Panc1 (cell line): Measurements from ENCODE around the gene OSBPL5. TPM values are rescaled to one million over a fixed set of nuclear protein-coding genes. Genes with fewer than 3 reads are reported as not detected.

Source experiments
- ATAC-seq: fragments of 200-7000 bp; cut with Tn5 transposase; 2 replicates; pipeline ENCODE4 v1.9.1; 2020; ENCODE audit warnings: mild to moderate bottlenecking, moderate library complexity
- BruUV-seq: library from RNA; stranded (reverse); fragments of 400-500 nt; replicated peaks from 2 replicates; lab custom pipeline; 2021; lab: Mats Ljungman, UMichigan
- CTCF ChIA-PET: fragments of 300-600 bp; sonication (Branson Sonifier 250); formaldehyde crosslinking; loops from one replicate; lab custom pipeline; 2022; ENCODE audit warnings: antibody characterized with exemption; lab: Charles Lee
- POLR2A ChIA-PET: fragments of 300-600 bp; sonication (Branson Sonifier 250); formaldehyde crosslinking; loops from one replicate; lab custom pipeline; 2022; ENCODE audit warnings: antibody characterized with exemption; lab: Charles Lee
- DNase-seq: peaks from one replicate; pipeline ENCODE4 v3.0.0-alpha.2; 2010; ENCODE audit warnings: low read depth, low spot score
- H3K27ac ChIP-seq: 2 replicates; pipeline ENCODE4 v1.5.1; 2011; ENCODE audit warnings: mild to moderate bottlenecking, low read length, inconsistent platforms
- H3K27me3 ChIP-seq: fragments of 200-500 bp; sonication (Bioruptor generic); 2 replicates; pipeline ENCODE4 v1.6.0; 2014; ENCODE audit warnings: low read length, inconsistent platforms; ENCODE audit not compliant: control insufficient read depth, insufficient read depth
- H3K36me3 ChIP-seq: fragments of 200-500 bp; sonication (Bioruptor generic); 2 replicates; pipeline ENCODE4 v1.5.1; 2014; ENCODE audit warnings: inconsistent platforms, mild to moderate bottlenecking, low read length, moderate library complexity; ENCODE audit not compliant: control insufficient read depth, insufficient read depth
- H3K4me1 ChIP-seq: 2 replicates; pipeline ENCODE4 v1.5.1; 2011; ENCODE audit warnings: inconsistent platforms, mild to moderate bottlenecking, low read length, moderate library complexity; ENCODE audit not compliant: control insufficient read depth, insufficient read depth
- H3K4me3 ChIP-seq, 2 experiments: 2 replicates each; pipeline ENCODE4 v1.5.1; 2011 to 2012; ENCODE audit warnings: low read depth in 2 of 2, low read length in 2 of 2, mild to moderate bottlenecking in 2 of 2, inconsistent platforms in 1 of 2, moderate library complexity in 1 of 2
- H3K9me3 ChIP-seq: fragments of 200-500 bp; sonication (Bioruptor generic); 2 replicates; pipeline ENCODE4 v1.5.1; 2014; ENCODE audit warnings: low read depth, mild to moderate bottlenecking, inconsistent platforms, low read length, moderate library complexity; ENCODE audit not compliant: control insufficient read depth, insufficient read depth
- POLR2AphosphoS5 ChIP-seq: IDR thresholded peaks from 2 replicates; pipeline ENCODE4 v1.6.1; 2012; ENCODE audit warnings: mild to moderate bottlenecking, low read depth, low read length, moderate library complexity
- REST ChIP-seq, 2 experiments: IDR thresholded peaks; 2 replicates each; pipeline ENCODE4 v1.6.1; 2011 to 2012; ENCODE audit warnings: low read depth in 2 of 2, control low read depth in 1 of 2, low read length in 1 of 2, mild to moderate bottlenecking in 1 of 2, moderate library complexity in 1 of 2; ENCODE audit not compliant: insufficient read depth in 1 of 2
- SIN3A ChIP-seq: IDR thresholded peaks from 2 replicates; pipeline ENCODE4 v1.6.1; 2012; ENCODE audit warnings: low read depth, mild to moderate bottlenecking, low read length, moderate library complexity, borderline replicate concordance; ENCODE audit not compliant: insufficient read depth
- TCF7L2 ChIP-seq: IDR thresholded peaks from 2 replicates; pipeline ENCODE4 v1.6.1; 2011; ENCODE audit warnings: mild to moderate bottlenecking, low read depth, low read length, inconsistent platforms
- in situ Hi-C: cut with HindIII; loops from 2 replicates; pipeline ENCODE4 v1.10.0; 2016; ENCODE audit warnings: low sequenced_read_pairs, low pct_unique_long_range_greater_than_20kb
- intact Hi-C: fragments of 100-400 bp; cut with micrococcal nuclease; formaldehyde crosslinking; loops from one replicate; pipeline ENCODE4 v1.10.0; 2022; ENCODE audit not compliant: unreplicated experiment
- total RNA-seq: library from RNA; stranded (reverse); gene quantifications from one replicate; pipeline ENCODE4 v1.2.1, GENCODE V29; 2021; ENCODE audit not compliant: unreplicated experiment
- TF ChIP-seq, protein P1 (sequence below): fragments of 450-650 bp; IDR thresholded peaks from 2 replicates; pipeline ENCODE4 v1.5.1; 2017; ENCODE audit warnings: mild to moderate bottlenecking

Gene OSBPL5
- total RNA-seq, 1 experiment from 2014 or later = 20.2 TPM

DNA sequence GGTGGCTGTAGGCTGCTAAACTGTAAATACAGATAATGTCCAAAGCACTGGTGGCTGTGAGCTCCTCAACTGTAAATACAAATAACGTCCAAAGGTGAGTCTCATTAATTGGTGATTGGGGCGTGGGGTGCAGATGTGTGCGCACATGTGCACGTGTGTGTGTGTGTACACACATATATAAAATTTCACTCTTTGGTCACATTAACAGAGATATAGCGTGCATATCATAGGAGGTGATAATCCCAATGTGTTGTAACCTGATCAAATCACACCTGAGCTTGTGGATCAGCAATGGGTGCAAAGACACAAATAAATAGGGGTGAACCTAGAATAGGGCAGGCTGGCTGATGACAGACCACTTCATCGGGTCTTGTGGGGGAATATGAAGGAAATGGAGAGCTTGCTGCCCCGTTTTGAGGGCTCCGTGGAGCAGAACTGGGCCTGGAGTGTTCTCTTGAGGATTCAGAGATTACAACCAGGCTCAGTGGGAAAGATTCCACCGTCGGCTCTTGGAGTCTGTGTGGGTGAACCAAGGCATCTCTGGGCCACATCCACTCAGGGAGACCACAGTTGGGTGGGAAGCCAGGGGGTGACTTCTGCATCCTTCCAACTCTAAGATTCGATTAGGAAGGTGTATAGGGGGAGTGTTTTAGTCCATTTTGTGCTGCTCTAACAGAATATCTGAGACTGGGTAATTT is 24.9 kb upstream of the OSBPL5 start:
- H3K36me3 ChIP-seq = no peaks in the 10 kb centered on the region
- H3K4me1 ChIP-seq = no peaks in the 10 kb centered on the region
- H3K27me3 ChIP-seq = no peaks in the 10 kb centered on the region
- intact Hi-C loops = no loop called here
- H3K27ac ChIP-seq = no peak overlapping the region
- in situ Hi-C loops = no loop called here
- H3K4me3 ChIP-seq = no peak overlapping the region
- H3K9me3 ChIP-seq = no peaks in the 10 kb centered on the region
- ATAC-seq (no peak), DNase-seq (no peak)
- no peak for TF ChIP-seq REST (IDR thresholded peaks at IDR 0.05; ENCODE audit: insufficient read depth in 1 of 2, low read depth in 2 of 2, low read length in 1 of 2)
- TF ChIP-seq SIN3A = no peak
- TF ChIP-seq POLR2AphosphoS5 = no peak
- no peak for TF ChIP-seq TCF7L2
- TF ChIP-seq, protein P1, sequence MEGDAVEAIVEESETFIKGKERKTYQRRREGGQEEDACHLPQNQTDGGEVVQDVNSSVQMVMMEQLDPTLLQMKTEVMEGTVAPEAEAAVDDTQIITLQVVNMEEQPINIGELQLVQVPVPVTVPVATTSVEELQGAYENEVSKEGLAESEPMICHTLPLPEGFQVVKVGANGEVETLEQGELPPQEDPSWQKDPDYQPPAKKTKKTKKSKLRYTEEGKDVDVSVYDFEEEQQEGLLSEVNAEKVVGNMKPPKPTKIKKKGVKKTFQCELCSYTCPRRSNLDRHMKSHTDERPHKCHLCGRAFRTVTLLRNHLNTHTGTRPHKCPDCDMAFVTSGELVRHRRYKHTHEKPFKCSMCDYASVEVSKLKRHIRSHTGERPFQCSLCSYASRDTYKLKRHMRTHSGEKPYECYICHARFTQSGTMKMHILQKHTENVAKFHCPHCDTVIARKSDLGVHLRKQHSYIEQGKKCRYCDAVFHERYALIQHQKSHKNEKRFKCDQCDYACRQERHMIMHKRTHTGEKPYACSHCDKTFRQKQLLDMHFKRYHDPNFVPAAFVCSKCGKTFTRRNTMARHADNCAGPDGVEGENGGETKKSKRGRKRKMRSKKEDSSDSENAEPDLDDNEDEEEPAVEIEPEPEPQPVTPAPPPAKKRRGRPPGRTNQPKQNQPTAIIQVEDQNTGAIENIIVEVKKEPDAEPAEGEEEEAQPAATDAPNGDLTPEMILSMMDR = no peak
- ChIA-PET CTCF (no interaction called here), POLR2A (no interaction called here)
- no TSS peak for BruUV-seq

DNA sequence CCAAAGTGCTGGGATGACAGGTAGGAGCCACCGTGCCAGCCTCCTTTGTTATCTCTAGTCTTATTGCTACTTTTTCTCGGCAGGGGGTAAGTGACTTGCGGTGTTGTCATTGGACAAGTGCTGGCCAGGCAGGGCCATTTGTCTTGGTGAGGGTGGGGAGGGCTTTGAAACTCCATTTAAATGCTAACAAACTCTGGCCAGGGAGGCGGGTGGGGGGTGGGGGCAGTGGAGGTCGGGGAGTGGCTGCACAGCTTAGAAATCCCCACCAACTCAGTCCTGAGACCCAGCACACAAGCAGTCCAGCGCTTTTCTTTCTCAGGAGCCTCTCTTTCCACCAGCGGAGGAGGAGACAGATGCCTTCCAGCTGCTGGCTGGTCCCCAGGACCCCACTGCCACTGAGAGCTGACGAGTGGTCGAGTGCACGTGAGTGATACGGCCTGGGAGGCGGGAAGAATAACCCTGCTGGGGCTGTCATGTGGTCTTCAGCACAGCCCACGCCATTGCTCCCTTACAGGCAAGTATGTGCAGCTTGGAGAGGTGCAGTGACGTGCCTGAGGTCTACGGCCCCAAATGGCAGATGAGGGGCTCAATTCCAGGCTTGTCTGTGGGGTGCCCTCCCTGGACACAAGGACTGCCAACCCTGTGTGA is 24.2 kb upstream of the OSBPL5 start:
- Histone ChIP-seq H3K36me3 (no peaks in the 10 kb centered on the region), H3K4me1 (no peaks in the 10 kb centered on the region), H3K27ac (no peak overlapping the region), H3K4me3 (no peak overlapping the region), H3K9me3 (no peaks in the 10 kb centered on the region), H3K27me3 (no peaks in the 10 kb centered on the region)
- ChIA-PET POLR2A (no interaction called here), CTCF (no interaction called here)
- ATAC-seq (no peak), DNase-seq (no peak)
- intact Hi-C loops = no loop called here
- in situ Hi-C loops = no loop called here
- no peak for TF ChIP-seq REST (IDR thresholded peaks at IDR 0.05; ENCODE audit: insufficient read depth in 1 of 2, low read depth in 2 of 2, low read length in 1 of 2)
- TF ChIP-seq SIN3A = no peak
- TF ChIP-seq POLR2AphosphoS5 = no peak
- no TSS peak for BruUV-seq
